Activated CD4-positive, CD25-positive, alpha-beta regulatory T cell (primary cell): Measurements from ENCODE around the gene C16orf86.

ENCODE experiments used
- DNase-seq, 4 experiments: peaks; one replicate each; lab custom pipeline; 2025; lab: John Stamatoyannopoulos, UW

The C16orf86 gene

GRCh38 chr16:67667453-67667816, 821 bp downstream of the C16orf86 start:
- no peak for DNase-seq

- DNase-seq, result peak; percentile 51 to 69 (median 65)
These were observed 1.3 kb downstream of the C16orf86 start for GRCh38 chr16:67667817-67668494.

DNA sequence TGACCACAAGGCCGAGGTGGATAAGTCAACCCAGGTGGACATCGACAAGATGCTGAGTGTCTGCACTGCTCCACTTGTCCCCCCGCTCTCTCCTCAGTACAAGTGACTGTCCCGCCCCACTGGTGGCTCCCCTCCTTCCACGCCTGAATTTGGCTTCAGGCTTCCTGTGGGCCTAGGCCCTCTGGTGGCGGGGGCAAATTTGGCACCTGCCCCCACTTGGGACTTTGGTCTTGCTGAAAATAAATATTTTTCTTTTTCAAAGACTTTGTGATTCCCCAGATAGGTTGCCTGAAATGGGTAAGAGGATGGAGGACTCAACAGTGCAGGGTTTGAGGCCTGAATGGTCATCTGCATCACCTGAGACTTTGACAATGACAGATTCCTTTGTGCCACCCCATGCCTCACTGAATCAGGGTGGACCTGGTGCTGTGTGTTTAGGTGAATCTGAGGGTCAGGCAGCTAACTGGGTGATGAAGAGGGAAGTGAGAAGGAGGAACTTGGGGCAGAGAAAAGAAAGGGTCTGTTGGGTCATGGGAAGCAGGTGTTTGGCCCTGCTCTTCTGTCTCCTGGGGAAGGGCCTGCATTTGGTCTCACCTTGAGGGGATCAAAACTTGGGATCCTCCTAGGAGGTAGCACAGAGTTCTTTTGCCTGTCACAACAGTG, 2.0 kb downstream of the C16orf86 start:
- DNase-seq, result no peak

DNA sequence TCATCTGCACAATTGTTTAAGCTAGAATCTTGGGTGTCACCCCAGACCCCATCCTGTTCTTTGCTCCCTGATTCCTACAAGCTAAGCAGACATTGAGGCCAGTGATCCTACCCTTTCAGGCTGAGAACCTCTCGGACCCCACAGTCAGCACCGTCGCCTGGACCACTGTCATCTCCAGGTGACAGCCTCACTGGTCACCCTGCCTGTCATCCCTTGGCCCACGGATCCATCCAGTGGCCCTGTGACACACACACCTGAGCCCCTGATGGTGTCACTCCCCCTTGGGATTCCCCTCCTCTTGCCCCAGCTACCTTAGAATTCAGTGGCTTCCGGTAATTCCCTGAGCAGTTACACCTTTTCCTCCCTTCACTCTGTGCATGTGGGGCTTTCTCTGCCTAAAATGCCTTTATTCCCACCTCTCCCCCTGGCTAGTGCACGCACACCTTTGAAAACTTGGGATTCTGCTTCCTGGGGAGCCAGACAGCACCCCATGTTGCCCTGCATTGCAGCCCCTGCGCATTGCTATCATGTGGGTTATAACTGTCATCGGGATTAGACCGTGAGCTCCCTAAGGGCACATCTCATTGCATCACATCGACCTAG, 3.0 kb downstream of the C16orf86 start:
- no peak for DNase-seq

GRCh38 chr16:67672306-67672705, 5.7 kb downstream of the C16orf86 start:
- DNase-seq, result no peak

DNA sequence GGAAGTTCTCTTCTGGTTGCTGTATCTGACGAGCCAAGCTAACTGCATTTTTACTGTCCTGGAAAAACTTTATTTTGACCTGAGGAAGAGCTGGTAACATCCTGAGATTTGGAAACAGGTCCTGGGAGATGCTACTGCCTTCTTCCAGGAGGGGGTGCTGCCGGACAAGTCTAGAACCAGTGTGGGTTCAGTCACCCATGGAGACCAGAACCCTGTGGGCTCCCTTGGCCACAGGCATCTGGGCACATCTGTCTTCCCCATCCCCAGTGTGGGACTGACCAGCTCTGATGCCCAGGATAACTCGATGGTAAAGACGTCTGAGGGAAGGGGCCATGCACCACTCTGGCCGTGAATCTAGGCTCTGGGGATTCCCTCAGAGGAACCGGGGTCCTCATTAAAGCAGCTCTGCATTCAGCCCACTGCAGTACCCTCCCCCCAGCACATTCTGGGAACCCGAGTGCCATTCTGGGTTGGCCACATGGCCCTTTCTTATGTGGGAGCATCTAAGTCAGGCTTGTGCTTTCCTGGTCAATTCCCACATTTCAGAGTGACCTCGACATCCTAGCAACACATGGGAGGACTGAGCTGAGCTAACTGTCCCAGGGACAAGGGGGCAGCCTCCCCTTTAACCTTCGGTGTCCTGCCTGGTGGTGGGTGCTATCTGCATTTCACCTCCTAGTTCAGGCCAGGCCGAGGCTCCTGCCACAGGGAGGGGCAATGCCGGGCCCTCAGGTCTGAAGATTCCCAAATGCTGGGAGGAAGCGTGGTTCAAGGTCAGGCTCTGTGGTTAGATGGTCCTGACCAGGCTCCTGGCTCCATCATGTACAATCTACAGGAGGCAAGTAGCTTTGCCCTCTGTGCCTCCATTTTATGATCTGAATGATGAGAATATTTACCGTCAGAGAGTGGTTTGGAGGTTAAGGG, 6.4 kb downstream of the C16orf86 start:
- peak in 2 of 4 experiments; percentile 21 to 24 for DNase-seq

- no peak for DNase-seq
These were observed 7.3 kb downstream of the C16orf86 start for GRCh38 chr16:67673712-67674580.

GRCh38 chr16:67674851-67675578, 8.4 kb downstream of the C16orf86 start:
- DNase-seq, result no peak

DNA sequence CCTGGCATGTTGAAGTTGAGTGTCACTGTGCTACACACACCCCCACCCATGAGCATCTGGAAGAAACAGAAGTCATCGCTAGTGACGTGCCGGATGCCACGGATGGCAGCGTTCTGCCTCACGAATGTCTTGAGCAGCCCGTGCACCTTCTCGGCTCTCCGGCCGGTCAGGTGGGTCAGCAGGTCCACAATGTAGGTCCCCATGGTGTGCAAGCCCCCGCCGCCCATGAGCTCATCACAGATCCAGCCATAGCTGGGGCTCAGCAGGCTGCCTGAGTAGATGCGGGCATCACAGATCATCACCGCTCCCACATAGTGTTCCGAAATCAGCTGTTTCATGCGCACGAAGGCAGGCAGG, 8.9 kb downstream of the C16orf86 start:
- DNase-seq, result no peak

- no peak for DNase-seq
These were observed 9.4 kb downstream of the C16orf86 start for GRCh38 chr16:67675999-67676398.

DNA sequence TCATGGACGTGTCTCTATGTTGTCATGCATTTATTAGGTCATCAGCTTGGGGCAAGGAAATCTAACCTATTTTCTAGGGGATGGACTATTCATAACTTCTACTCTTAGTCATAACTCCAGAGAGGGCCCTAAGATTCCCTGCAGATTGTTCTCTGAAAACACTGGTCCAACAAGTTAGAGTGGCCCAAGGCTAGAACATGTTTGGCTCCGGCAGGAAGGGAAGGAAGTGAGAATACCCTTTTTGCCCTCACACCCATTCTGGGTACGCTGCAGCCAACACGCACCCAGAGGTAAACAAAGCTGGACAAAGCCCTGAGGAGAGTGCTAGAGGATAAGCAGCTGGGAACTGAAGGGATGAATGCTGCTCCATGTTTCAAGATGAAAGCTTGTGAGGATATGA, 9.9 kb downstream of the C16orf86 start:
- DNase-seq, result no peak

DNA sequence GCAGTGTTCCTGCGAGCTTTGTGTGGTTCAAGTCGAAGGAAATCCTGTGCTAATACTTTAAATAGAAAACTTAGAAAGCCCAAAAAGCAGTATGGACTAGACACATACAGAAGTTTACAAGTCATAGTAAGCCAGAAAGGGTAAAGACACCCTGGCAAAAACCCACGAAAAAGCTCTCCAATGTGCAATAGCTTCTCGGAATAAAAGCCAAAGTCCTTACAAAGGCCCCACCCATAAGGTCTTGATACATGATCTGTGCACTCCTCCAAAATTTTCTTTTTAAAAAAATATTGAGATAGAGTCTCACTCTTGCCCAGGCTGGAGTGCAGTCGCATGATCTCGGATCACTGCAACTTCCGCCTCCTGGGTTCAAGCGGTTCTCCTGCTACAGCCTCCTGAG, 10.3 kb downstream of the C16orf86 start:
- DNase-seq, result no peak

GRCh38 chr16:67677712-67678111, 11.1 kb downstream of the C16orf86 start:
- DNase-seq, result no peak

DNA sequence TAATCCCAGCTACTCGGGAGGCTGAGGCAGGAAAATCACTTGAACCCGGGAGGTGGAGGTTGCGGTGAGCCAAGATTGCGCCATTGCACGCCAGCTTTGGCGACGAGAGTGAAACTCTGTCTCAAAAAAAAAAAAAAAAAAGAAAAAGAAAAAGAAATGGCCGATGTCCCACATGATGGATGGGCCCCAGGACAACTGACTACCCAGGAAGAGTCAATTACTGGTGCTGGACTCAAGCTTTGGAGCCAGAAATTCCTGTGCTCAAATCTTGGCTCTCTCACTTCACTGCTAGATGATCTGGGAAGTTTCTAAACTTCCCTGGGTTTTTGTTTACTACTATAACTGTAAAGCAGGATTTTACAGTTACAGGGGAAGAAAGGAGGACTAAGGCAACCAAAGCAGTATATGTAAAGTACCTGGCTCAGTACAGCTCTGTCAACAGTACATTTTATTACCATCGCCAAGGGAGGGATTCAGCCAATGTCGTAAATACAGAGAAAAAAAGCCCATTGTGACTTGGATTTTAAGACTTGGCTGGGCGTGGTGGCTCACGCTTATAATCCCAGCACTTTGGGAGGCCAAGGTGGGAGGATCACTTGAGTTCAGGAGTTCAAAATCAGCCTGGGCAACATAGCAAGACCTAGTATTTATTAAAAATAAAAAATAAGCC, 11.9 kb downstream of the C16orf86 start:
- DNase-seq, result no peak

DNA sequence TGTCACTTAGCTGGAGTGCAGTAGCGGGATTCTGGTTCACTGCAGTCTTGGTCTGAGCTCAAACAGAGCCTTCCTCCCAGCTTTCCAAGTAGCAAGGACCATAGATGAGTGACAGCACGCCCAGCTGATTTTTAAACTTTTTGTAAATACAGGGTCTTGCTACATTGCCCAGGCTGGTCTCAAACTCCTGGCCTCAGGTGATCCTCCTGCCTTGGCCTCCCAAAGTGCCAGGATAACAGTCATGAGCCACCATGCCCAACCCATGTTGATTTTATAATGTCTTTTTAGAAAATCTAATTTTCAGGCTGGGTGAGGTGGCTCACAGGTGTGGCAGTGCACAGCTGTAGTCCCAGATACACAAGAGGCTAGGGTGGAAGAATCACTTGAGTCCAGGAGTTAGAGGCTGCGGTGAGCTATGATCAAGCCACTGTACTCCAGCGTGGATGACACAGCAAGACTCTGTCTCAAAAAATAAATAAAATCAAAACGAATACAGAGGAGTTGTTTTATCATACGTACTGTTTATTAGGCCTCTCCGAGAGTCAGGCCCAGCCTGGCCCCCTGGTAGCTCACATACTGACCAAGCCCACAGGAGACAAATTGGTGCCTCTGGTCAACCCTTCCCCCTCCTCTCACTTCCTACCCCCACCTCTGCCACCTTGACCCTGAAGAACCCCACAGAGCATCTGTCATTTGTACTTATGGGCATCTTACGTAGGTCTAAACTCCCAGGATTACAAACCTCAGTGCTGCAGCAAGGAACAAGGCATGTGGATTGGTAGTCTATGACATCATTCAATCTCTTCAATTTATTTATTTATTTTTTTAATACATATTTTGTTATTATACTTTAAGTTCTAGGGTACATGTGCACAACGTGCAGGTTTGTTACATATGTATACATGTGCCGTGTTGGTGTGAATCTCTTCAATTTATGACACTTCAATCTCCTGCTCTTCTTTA, 13.6 kb downstream of the C16orf86 start:
- no peak for DNase-seq

- DNase-seq, result no peak
These were observed 17.2 kb downstream of the C16orf86 start for GRCh38 chr16:67683767-67684166.

- DNase-seq, result no peak
These were observed 18.9 kb downstream of the C16orf86 start for GRCh38 chr16:67685388-67686112.
